G401.6 (cell line): ENCODE measurements around the gene PSMA6.
"Not testable (repeated sequence)": the region's sequence is repeated elsewhere in the genome, so short reads cannot be mapped to it uniquely, and the experiment has no call there.

ENCODE experiments used
- FAIRE-seq: peaks from 2 replicates; lab custom pipeline; 2012; peaks lifted over from hg19 to GRCh38; lab: Jason Lieb, UNC

PSMA6 gene

GRCh38 chr14:35285168-35286002 lies 6.8 kb upstream of the PSMA6 start:
- FAIRE-seq = no peak

DNA sequence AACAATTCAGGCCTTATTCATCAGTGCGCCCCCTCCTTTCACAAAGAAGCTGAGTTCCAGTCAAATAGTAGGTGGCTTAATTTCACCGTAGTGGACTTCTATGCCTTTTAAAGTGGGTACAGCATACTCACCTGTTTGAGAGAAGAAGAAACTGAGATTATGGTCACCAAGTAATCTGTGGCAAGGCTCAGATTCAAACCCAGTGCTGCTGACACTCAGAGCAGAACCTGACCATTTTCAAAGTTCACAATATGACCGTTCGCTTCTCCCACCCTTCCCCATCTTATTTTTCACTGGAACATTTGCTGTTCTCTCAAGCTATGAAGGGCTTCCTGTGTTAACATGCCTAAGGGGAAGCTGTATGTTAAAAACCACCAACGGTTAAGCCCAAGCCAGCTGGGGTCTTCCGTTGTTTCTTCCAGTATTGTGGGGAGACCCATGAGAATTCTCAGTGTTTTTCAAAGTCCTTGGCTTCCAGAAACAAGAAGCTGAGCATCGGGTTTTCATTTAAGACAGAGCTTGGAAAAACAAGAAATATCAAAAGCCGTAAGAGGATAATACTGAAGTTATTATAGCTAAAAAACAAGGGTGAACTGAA lies 6.1 kb upstream of the PSMA6 start:
- FAIRE-seq = no peak

GRCh38 chr14:35286707-35287106 lies 5.5 kb upstream of the PSMA6 start:
- no peak for FAIRE-seq

DNA sequence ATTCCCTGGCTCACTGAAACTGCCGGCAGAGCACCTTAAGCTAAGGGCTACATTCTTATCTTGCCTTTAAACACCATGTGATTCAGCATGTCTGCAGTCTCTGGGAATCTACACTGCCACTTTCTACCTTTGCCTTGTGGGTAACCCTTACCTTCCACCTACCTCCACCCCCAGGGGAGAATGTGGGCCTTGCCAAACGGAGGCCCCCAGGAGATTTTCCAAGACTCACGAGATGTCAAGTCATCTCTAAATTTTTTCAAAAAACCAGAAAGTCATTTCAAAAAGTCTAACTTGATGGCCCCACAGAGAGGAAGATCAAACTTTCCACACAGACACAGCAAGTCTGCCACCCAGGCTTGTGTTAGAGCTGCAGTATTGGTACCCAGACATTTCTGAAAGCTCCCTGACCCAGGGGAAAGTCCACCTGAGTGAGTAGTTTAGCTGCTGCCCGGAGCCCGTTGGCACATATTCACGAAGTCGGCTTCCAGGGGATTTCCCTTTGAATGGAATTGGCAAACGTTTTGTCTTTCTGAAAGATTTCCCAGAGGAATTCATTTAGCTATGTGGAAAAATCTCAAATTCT lies 4.7 kb upstream of the PSMA6 start:
- FAIRE-seq = no peak

DNA sequence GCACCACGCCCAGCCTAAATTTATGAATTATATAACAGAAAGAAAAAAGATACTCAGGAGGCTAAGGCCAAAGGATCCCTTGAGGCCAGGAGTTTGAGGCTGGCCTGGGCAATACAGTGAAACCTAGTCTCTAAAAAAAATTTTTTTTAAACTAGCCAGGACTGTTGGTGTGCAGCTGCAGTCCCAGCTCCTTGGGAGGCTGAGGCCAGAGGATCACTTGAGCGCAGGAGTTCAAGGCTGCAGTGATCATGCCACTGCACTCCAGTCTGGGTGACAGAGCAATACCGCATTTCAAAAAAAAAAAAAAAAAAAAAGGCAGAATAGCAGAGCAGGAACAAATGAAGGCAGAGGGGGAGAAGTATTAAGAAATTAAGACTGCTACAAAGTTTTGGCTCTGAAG lies 2.6 kb upstream of the PSMA6 start:
- no peak for FAIRE-seq

- FAIRE-seq = no peak
Measured at GRCh38 chr14:35292770-35293561, 784 bp downstream of the PSMA6 start.

GRCh38 chr14:35295845-35296161 lies 3.6 kb downstream of the PSMA6 start:
- FAIRE-seq = no peak

GRCh38 chr14:35296545-35296944 lies 4.4 kb downstream of the PSMA6 start:
- no peak for FAIRE-seq

DNA sequence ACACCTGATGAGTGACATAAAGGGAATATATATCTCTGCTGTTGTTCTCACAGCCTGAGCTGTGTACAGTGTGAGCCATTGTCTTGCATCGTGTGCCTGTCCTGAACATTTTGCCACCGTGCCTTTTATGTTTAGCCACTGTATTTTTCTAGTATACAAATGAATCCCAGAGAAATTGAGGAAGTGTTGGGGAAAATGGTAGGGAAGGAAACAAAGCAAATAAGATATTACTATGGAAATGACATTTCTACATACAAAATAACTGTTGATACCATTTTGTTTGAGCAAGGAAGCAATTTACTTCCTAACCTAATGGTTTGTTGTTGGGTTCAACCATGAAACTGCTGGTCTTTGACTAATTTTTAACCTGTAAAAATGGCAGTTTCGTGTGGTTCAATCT lies 5.5 kb downstream of the PSMA6 start:
- no peak for FAIRE-seq

GRCh38 chr14:35298351-35298750 lies 6.2 kb downstream of the PSMA6 start:
- no peak for FAIRE-seq

- FAIRE-seq = no peak
Measured at GRCh38 chr14:35299708-35300107, 7.5 kb downstream of the PSMA6 start.

GRCh38 chr14:35300228-35300627 lies 8.0 kb downstream of the PSMA6 start:
- no peak for FAIRE-seq

GRCh38 chr14:35301334-35301733 lies 9.2 kb downstream of the PSMA6 start:
- not testable (repeated sequence) for FAIRE-seq

- no peak for FAIRE-seq
Measured at GRCh38 chr14:35301735-35302528, 9.8 kb downstream of the PSMA6 start.

DNA sequence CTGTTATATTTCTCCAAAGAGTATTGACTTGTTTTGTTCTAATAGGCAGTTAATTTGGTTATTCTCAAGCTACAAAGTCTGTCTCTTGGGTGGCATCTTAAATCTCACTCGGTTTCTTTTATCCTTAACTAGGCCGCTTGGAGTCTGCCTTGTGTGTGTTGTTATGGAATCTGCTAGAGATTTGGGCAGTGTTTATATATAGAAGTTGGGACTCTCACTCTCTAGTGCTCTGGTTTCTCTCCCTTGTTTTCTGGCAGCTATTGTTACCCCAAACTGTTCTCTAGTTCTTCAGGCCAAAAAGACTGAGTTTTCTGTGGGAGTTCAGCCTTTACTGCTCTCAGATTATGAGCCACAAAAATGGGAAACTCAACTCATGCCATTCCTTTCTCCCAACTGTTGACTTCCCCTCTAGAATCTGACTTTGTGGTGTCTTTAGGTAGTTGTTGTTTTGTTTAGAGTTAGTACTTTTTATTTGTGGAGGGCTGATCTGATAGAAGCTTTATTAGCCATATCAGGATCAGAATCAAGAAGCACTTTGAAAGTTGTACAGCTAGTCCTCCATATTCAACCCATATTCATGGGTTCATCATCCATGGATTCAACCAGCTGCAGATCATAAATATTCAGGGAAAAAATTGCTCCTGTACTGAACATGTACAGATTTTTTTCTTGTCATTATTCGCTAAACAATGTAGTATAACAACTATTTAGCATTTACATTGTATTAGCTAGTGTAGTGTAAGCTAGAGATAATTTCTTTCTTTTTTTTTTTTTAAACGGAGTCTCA lies 11.2 kb downstream of the PSMA6 start:
- no peak for FAIRE-seq

- FAIRE-seq = no peak
Measured at GRCh38 chr14:35304812-35305462, 12.8 kb downstream of the PSMA6 start.

DNA sequence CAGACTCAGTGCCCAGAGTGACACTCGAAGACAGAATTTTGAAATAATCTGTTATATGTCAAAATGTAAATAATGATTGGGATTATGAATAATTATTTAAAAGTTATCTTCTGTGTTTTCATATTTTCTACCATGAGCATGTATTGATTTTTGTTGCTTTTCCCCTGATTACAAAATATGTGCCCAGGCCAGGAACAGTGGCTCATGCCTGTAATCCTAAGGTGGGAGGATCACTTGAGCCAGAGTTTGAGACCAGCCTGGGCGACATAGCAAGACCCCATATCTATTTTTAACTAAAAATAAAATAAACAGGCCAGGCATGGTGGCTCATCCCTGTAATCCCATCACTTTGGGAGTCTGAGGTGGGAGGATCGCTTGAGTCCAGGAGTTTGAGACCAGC lies 13.5 kb downstream of the PSMA6 start:
- no peak for FAIRE-seq

DNA sequence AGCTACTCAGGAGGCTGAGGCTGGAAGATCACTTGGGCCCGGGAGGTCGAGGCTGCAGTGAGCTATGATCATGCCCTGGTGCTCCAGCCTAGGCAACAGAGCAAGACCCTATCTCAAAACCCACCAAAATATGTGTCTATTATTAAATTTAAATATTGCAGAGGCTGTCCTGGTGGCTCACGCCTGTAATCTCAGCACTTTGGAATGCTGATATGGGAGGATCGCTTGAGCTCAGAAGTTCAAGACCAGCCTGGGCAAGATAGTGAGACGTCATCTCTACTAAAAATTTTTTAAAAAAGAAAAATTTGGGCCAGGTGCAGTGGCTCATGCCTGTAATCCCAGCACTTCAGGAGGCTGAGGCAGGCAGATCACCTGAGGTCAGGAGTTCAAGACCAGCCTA lies 13.9 kb downstream of the PSMA6 start:
- FAIRE-seq = no peak

DNA sequence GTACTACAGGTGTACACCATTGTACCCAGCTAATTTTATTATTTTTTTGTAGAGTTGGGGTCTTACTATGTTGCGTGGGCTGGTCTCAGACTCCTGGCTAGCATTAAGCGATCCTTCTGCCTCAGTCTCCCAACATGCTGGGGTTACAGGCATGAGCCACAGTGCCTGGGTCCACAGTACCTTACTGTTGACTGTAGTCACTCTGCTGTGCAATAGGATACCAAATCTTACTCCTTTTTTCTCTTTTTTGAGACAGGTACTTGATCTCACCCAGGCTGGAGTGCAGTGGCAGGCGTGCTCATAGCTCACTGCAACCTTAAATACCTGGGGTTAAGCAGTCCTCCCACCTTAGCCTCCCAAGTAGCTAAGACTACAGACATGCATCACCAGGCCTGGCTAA lies 25.6 kb downstream of the PSMA6 start:
- no peak for FAIRE-seq

DNA sequence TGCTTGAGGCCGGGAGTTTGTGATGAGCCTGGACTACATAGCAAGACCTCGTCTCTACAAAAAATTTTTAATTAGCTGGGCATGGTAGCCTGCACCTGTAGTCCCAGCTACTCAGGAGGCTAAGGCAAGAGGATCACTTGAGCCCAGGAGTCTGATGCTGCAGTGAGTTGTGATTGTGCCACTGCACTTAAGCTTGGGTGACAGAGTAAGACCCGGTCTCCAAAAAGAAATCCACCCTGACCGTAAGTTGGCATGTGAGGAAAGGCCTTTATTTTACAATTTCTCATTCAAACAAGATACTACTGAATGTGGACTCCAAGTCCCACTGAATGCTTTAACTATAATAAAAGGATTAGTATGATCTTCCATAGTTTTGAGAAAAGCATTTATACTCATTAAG lies 27.3 kb downstream of the PSMA6 start:
- no peak for FAIRE-seq

GRCh38 chr14:35320472-35320871 lies 28.3 kb downstream of the PSMA6 start:
- no peak for FAIRE-seq
